OCI-LY1 (cell line): ENCODE measurements around the gene LMO1.

Experiments used
- H2AFZ ChIP-seq: fragments of 200-600 bp; sonication (generic), shearing (Covaris generic); 2 replicates; pipeline ENCODE4 v1.6.0; 2014; ENCODE audit warnings: antibody characterized with exemption, mild to moderate bottlenecking, low read length
- H3F3A ChIP-seq: fragments of 200-600 bp; sonication (generic), shearing (Covaris generic); 2 replicates; pipeline ENCODE4 v1.6.0; 2014; ENCODE audit warnings: mild to moderate bottlenecking, antibody characterized with exemption, low read length, moderate library complexity; ENCODE audit not compliant: insufficient read depth
- H3K27ac ChIP-seq: fragments of 200-600 bp; sonication (generic); 2 replicates; pipeline ENCODE4 v1.5.1; 2014; ENCODE audit warnings: low read length, mixed run types, mild to moderate bottlenecking, low read depth; ENCODE audit not compliant: poor library complexity, severe bottlenecking
- H3K27me3 ChIP-seq: fragments of 200-600 bp; sonication (generic); 2 replicates; pipeline ENCODE4 v1.6.0; 2014; ENCODE audit warnings: antibody characterized with exemption, mild to moderate bottlenecking, low read length, moderate library complexity; ENCODE audit not compliant: insufficient read depth
- H3K36me3 ChIP-seq: fragments of 200-600 bp; sonication (generic); 2 replicates; pipeline ENCODE4 v1.6.1; 2014; ENCODE audit warnings: mild to moderate bottlenecking, antibody characterized with exemption, low read length, moderate library complexity, mixed read lengths; ENCODE audit not compliant: insufficient read depth
- H3K4me1 ChIP-seq: fragments of 200-600 bp; sonication (generic); 2 replicates; pipeline ENCODE4 v1.5.1; 2014; ENCODE audit warnings: mild to moderate bottlenecking, low read length, moderate library complexity; ENCODE audit not compliant: insufficient read depth, severe bottlenecking
- H3K4me2 ChIP-seq: fragments of 200-600 bp; sonication (generic), shearing (Covaris generic); 2 replicates; pipeline ENCODE4 v1.6.1; 2014; ENCODE audit warnings: low read length
- H3K4me3 ChIP-seq: fragments of 200-600 bp; sonication (generic); 2 replicates; pipeline ENCODE4 v1.5.1; 2014; ENCODE audit warnings: low read length, low read depth, mild to moderate bottlenecking, mixed read lengths; ENCODE audit not compliant: poor library complexity, severe bottlenecking
- H3K79me2 ChIP-seq: fragments of 200-600 bp; shearing (Covaris generic); 2 replicates; pipeline ENCODE4 v1.6.1; 2016; ENCODE audit warnings: mixed run types, low read length, mixed read lengths; ENCODE audit not compliant: insufficient read depth
- H3K9ac ChIP-seq: fragments of 200-600 bp; sonication (generic), shearing (Covaris generic); 2 replicates; pipeline ENCODE4 v1.6.1; 2014; ENCODE audit warnings: mild to moderate bottlenecking, low read length, mixed read lengths
- H3K9me2 ChIP-seq: fragments of 200-600 bp; sonication (generic), shearing (Covaris generic); 2 replicates; pipeline ENCODE4 v1.6.1; 2014; ENCODE audit warnings: low read depth, mild to moderate bottlenecking, low read length, mixed read lengths
- H3K9me3 ChIP-seq: fragments of 200-600 bp; shearing (Covaris generic); 2 replicates; pipeline ENCODE4 v1.6.1; 2014; ENCODE audit warnings: low read length, mixed read lengths
- H4K20me1 ChIP-seq: fragments of 200-600 bp; sonication (generic), shearing (Covaris generic); 2 replicates; pipeline ENCODE4 v1.6.0; 2016; ENCODE audit warnings: mild to moderate bottlenecking, low read length; ENCODE audit not compliant: insufficient read depth
- EZH2 ChIP-seq: fragments of 200-600 bp; sonication (generic), shearing (Covaris generic); IDR thresholded peaks from 2 replicates; pipeline ENCODE4 v1.8.0; 2017; ENCODE audit warnings: borderline replicate concordance, mixed run types, mild to moderate bottlenecking, antibody characterized with exemption, low read length, moderate library complexity, mixed read lengths
- TF ChIP-seq, protein P1 (sequence below): fragments of 200-600 bp; sonication (generic), shearing (Covaris generic); IDR thresholded peaks from 2 replicates; pipeline ENCODE4 v1.5.1; 2017; ENCODE audit warnings: mild to moderate bottlenecking, antibody characterized with exemption, low read length, moderate library complexity, mixed read lengths

The LMO1 gene

DNA sequence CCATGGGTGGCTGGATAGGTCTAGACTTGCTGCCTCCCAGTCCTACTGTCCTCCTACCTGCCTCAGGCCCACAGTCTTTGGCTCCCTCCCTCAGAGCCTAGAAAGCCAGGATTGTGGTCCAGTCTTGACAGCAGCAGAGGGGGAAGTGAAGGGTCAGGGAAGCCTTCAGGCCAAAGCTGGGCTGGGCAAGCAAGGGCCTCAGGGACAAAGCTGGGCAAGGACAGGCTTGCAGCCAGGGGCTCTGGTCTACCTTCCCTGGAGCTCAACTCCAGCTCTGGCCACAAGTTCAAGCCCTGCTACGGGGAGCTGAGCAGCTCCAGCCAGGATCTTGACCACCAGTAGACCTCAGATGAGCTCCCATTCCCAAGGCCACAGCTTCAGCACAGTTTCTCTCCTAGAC lies 14.9 kb downstream of the LMO1 start:
- TF ChIP-seq, protein P1, sequence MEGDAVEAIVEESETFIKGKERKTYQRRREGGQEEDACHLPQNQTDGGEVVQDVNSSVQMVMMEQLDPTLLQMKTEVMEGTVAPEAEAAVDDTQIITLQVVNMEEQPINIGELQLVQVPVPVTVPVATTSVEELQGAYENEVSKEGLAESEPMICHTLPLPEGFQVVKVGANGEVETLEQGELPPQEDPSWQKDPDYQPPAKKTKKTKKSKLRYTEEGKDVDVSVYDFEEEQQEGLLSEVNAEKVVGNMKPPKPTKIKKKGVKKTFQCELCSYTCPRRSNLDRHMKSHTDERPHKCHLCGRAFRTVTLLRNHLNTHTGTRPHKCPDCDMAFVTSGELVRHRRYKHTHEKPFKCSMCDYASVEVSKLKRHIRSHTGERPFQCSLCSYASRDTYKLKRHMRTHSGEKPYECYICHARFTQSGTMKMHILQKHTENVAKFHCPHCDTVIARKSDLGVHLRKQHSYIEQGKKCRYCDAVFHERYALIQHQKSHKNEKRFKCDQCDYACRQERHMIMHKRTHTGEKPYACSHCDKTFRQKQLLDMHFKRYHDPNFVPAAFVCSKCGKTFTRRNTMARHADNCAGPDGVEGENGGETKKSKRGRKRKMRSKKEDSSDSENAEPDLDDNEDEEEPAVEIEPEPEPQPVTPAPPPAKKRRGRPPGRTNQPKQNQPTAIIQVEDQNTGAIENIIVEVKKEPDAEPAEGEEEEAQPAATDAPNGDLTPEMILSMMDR = no peak
- no peak for TF ChIP-seq EZH2
- Histone ChIP-seq H4K20me1 (no peaks in the 10 kb centered on the region), H3K9ac (no peak overlapping the region), H3F3A (no peaks in the 10 kb centered on the region), H3K4me2 (no peak overlapping the region), H3K27me3 (no peaks in the 10 kb centered on the region), H3K79me2 (no peaks in the 10 kb centered on the region), H2AFZ (no peak overlapping the region), H3K9me3 (no peaks in the 10 kb centered on the region), H3K4me3 (no peak overlapping the region), H3K27ac (no peak overlapping the region), H3K4me1 (no peaks in the 10 kb centered on the region), H3K9me2 (no peaks in the 10 kb centered on the region), H3K36me3 (no peaks in the 10 kb centered on the region)

DNA sequence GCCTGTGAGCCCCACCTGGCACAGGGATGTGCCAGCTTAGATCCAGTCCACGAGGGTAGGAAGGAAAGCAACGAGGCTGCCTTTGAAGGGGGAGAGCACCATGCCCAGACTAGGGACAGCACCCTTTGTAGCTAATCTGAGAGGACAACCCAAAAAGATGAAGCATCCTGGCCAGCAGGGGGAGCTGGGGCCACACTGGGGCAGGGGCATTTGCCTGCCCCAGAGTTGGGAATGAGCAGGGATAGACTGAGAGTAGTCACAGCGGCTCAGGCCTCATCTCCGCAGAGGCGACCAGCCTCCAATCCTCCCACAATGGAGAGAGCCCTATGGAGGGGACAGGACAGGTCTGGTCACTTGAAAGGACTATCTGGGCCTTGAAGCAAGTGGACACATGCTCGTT lies 16.4 kb downstream of the LMO1 start:
- H3K9me2 ChIP-seq = no peaks in the 10 kb centered on the region
- H3K4me1 ChIP-seq = no peaks in the 10 kb centered on the region
- H3K9ac ChIP-seq = no peak overlapping the region
- no peaks in the 10 kb centered on the region for H3F3A ChIP-seq
- H3K9me3 ChIP-seq = no peaks in the 10 kb centered on the region
- H2AFZ ChIP-seq = no peak overlapping the region
- no peak overlapping the region for H3K4me3 ChIP-seq
- H3K79me2 ChIP-seq = no peaks in the 10 kb centered on the region
- no peaks in the 10 kb centered on the region for H4K20me1 ChIP-seq
- no peaks in the 10 kb centered on the region for H3K27me3 ChIP-seq
- no peaks in the 10 kb centered on the region for H3K36me3 ChIP-seq
- TF ChIP-seq, protein P1 = peak; percentile 61
- no peak for TF ChIP-seq EZH2
- H3K4me2 ChIP-seq = no peak overlapping the region
- no peak overlapping the region for H3K27ac ChIP-seq

DNA sequence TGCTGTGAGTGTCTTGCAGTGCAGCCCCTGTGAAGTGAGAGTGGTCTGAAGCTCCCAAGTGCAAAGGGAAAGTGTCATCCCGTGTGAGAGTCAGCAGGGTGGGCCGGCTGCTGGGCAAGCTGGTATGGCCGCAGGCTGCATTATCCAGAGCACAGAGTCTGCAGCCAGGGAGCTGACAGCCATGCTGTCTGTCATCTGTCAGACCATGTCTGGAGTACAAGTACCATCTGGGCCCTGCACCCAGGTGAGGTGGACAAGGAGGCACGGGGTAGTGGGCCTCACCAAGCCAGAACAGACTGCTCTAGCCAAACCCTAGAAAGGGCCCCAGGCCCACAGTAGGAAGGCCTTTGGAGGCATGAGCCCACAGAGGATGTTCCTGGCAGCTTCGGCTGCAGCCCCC lies 20.2 kb downstream of the LMO1 start:
- Histone ChIP-seq H3K27me3 (no peaks in the 10 kb centered on the region), H3K4me1 (no peaks in the 10 kb centered on the region), H3K9me3 (no peaks in the 10 kb centered on the region), H3F3A (no peaks in the 10 kb centered on the region), H2AFZ (no peak overlapping the region), H3K79me2 (no peaks in the 10 kb centered on the region), H3K9me2 (no peaks in the 10 kb centered on the region), H3K4me2 (no peak overlapping the region), H3K9ac (no peak overlapping the region), H4K20me1 (no peaks in the 10 kb centered on the region), H3K36me3 (no peaks in the 10 kb centered on the region), H3K4me3 (no peak overlapping the region), H3K27ac (no peak overlapping the region)
- no peak for TF ChIP-seq EZH2
- TF ChIP-seq, protein P1 = no peak
